Measurements from ENCODE around the gene STOX2.

GRCh38 chr4:183960046-183960420 is 54.9 kb downstream of the STOX2 start:
- TF ChIP-seq CTCF (IDR thresholded peaks at IDR 0.05) = no peak
- peak in 1 of 2 donors; percentile 58 for TF ChIP-seq POLR2A (IDR thresholded peaks at IDR 0.05)
